Measurements from ENCODE around the gene CHST9.
"Not testable (repeated sequence)": the region's sequence is repeated elsewhere in the genome, so short reads cannot be mapped to it uniquely, and the experiment has no call there.

CHST9 gene

DNA sequence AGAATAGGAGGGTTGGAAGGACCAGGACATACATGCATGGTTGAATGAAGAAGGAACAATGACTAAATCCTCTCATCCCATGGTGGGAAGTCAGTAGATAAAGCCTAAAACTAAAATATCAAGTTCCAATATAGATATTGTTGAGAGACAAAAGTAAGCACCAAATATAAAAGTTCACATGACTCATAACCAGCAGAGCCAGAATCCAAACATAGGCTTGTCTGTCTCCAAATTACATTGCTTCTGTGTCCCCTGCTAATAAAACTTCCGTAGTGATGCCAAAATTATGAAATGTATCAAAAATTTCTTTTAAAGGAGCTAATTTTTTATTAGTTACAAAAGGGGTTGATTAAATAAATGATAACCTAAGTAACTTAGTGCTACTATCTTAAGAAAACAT is 19.7 kb downstream of the CHST9 start:
- no peak for FAIRE-seq

DNA sequence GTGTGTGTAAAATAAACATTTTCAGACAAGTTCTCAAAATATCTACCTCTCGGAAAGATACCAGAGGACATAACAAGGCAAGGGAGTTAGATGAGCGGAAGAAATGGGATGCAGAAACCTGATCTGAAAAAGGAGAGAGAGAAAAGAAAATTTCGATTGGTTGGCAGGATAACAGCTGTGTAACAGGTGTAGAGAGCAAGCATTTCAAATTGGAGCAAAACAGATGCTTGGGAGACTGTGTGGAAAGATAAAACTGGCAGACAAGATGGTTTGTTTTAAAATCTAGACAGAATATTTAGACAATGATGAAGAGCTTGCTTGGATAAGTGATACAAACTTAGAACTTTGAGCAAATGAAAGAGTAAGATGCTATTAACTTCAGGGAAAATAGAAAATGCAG is 20.2 kb downstream of the CHST9 start:
- no peak for FAIRE-seq

DNA sequence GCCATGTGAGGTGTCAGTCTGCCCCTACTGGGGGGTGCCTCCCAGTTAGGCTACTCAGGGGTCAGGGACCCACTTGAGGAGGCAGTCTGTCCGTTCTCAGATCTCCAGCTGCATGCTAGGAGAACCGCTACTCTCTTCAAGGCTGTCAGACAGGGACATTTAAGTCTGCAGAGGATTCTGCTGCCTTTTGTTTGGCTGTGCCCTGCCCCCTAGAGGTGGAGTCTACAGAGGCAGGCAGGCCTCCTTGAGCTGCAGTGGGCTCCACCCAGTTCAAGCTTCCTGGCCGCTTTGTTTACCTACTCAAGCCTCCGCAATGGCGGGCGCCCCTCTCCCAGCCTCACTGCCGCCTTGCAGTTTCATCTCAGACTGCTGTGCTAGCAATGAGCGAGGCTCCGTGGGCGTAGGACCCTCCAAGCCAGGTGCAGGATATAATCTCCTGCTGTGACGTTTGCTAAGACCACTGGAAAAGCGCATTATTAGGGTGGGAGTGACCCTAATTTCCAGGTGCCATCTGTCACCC is 21.9 kb downstream of the CHST9 start:
- FAIRE-seq = not testable (repeated sequence)

DNA sequence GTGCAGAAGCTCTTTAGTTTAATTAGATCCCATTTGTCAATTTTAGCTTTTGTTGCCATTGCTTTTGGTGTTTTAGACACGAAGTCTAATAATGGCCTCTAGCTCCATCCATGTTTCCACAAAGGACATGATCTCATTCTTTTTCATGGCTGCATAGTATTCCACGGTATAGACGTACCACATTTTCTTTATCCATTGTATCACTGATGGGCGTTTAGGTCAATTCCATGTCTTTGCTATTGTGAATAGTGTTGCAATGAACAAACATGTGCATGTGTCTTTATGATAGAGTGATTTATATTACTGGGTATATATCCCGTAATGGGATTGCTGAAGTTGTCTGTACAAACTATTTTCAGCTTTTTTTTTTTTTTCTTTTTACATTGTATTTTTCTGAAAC is 35.9 kb downstream of the CHST9 start:
- not testable (repeated sequence) for FAIRE-seq

DNA sequence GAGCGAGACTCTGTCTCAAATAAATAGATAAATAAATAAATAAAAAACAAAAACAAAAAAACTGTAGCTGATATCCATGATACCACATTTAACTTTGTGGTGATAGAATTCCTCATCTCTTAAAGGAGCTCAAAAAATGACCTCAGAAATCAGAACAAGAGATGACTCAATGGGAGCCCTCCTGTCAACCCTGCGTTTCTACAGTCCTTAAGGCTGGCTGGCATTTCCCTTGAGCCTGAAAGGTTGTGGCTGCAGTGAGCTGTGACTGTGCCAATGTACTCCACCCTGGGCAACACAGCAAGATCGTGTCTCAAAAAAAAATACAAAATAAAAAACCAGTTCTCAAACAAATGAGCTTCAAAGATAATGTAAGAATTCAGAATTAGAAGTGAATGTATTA is 40.4 kb downstream of the CHST9 start:
- no peak for FAIRE-seq

DNA sequence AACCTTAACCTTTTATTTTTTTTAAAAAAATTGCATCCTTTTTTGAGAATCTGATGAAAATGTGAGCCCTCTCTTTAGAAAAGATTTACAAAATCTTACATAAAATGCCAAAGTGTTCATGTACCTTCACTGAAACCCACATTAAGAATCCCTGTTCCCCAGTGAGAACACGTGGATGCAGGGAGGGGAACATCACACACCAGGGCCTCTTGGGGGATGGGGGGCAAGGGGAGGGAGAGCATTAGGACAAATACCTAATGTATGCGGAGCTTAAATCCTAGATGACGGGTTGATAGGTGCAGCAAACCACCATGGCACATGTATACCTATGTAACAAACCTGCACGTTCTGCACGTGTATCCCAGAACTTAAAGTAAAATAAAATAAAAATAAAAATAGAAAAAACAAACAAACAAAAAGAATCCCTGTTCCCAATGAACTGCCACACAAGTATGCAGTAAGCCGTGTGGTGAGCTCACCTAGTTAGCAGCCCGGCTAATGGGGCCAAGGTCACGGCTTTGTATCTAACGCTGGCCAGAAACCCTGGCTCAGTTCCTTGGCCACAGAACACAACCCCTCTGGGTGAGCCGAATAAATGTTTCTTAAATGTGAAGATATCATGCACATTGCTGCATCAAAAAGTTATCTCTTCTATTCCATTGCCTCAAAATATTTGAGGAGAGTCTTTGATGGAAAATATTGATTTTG is 41.4 kb downstream of the CHST9 start:
- FAIRE-seq = no peak

DNA sequence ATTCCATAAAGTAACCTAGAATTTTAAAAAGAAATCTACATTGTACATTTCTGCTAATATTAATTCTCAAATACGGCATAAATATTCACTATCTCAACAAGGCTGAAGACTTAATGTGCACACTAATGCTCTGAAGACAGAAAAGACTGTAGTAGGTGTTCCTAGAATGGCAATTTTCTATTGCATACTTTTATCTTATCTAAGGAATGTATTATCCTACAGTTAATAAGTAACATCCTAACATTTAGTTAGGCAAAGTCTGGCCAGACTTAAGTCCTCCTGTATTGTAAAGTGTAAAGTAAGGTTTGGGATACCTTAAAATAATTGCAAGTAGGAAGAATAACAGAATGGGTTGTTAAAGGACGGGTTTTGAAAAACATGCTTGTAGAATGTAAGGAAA is 42.2 kb downstream of the CHST9 start:
- FAIRE-seq = no peak

DNA sequence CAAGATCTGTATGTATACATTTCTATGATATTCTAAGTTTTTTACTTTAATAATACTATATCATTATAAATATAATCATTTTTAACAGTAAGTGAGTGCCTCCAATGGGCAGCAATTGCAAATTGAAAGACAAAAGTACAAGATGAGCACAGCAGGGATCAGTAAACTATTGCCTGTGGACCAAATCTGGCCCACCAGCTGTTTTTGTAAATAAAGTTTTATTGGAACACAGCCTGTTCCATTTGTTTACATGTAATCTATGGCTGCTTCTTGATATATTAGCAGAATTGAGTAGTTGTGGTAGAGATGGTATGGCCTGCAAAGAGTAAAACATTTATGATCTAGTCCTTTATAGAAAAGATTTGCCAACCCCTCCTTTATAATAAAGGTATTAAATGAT is 43.2 kb downstream of the CHST9 start:
- FAIRE-seq = no peak

DNA sequence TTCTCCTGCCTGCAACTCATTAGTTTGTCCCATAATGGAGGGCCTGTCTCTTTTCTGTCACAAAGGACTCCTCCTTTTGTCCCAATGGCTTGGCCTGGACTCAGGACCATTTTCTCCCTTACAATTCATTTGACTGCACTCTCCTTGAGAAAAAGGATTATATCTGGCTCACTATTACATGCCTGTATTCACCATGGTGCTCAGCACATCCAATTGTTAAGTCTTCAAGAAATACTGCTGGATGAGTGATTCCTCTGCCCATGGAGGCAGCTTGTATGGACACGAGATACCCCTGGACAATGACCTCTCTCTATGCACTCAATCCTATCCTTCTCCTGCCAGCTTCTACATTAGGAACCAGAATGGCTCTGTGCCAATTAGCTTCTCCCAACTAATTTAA is 47.0 kb downstream of the CHST9 start:
- FAIRE-seq = no peak

DNA sequence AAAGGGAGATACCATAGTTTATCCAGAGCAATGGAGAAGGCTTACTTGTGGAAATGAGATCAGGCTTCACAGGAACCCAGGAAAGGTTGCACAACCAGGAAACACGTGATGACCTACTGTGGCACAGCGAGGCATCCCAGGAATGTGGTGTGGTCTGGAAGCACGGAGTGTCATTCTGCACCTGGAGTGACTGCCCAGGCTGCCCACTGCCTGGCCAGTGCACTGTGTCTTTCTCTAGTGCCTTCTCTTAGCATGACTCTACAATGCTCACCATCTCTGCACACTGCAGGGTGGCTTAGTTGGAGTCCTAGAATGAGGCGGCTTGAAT is 48.9 kb downstream of the CHST9 start:
- FAIRE-seq = no peak

DNA sequence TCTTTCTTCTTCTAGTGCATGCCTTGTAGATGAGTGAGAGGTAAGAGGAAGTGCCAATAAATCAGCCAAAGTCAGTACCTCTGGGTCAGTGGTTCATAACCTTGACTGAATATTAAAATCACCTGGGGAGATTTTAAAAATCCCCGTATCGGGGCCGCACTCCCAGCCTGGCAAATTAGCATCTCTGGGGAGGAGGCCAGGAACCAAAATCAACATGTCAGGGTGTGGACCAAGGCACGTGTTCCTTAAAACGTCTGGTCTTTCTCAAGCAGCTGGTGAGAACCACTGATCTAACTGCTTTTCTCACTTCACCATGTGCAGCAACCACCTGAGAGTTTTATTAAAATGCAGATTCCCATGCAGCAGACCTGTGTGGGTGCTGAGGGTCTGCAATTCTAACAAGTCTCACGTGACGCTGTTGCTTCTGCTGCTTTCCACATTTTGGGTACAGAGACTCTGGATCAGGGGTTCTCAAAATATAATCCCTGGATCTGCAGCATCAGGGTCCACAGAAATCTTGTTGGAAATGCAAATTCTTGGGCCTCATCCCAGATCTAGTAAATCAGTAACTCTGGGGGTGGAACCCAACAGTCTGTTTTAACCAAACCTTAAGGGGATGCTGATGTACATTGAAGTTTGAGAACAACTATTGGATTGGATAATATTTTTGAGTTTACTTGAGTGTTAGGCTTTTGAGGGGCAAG is 49.5 kb downstream of the CHST9 start:
- FAIRE-seq = no peak

DNA sequence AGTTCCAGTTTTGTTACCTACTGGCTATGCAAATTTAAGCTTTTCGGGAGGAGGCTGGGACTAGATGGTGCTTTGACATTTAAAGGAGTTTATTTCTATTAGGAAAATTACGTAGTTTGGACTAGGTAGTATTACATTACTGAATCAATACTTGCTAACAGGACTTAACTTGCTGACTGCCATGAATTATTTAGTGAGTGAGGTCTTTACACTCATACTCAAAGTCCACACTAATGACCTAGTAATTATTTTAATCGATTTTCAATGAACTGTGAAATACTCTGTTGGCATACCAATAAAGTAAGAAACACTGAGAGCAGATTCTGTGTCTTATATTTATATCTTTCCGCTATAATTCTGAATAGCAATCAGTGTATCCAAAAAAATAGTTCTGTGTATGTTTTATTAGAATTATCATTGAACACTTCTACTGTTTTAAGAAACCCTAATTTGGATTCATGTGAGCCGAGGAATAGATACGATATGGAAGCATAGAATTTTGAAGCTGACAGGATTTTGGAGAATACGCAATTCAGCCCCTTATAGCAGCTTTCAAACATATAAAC is 55.0 kb downstream of the CHST9 start:
- no peak for FAIRE-seq

DNA sequence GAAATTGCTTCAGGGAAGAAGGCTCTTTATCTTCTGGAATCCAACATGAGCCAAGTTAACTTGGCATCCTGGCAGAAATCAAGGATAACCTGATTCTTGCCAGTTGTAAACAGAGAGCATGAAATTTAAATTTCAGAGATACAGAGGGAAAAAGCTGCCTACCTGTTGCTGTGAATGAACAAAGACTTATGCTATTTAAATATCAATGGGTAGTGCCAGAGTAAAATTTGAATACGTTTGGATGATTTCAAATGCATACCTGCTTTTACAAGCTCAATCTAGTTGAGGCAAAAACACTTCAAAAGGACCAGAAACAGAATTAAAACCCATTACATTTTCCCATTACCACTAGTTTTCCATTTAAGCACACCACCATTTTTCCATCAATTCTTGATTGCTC is 60.9 kb downstream of the CHST9 start:
- FAIRE-seq = no peak

DNA sequence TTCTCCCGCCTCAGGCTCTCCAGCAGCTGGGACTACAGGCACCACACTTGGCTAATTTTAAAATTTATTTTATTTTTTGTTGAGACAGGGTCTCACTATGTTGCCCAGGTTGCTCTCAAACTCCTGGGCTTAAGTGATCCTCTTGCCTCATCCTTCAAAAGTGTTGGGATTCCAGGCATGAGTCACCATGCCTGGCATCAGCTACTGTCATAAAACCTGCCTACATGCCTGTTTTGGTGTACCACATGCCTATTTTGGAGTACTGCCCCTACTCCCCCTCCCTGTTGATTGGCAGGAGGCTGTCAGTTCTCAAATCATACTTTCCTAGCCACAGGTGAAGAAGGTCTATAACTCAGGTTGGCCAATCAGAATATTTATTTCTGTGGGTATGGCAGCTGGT is 64.0 kb downstream of the CHST9 start:
- FAIRE-seq = no peak

DNA sequence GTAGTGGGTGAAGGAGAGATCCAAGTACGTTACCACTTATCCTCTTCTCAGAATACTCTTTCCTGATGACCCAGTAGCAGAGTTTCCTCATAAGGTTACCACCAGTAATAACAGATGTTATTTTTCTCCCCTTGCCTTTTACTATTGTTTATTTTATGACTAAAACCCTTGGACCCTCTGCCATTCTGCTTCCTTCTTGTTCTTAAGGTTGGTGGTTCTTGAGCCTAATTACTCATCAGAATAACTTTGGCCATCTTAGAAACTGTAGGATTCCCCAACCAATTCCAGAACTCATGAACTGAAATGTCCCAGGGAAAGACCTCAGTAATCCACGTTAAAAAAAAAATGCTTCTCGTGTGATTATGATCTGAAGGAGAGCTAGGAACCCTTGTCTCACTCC is 64.9 kb downstream of the CHST9 start:
- no peak for FAIRE-seq

DNA sequence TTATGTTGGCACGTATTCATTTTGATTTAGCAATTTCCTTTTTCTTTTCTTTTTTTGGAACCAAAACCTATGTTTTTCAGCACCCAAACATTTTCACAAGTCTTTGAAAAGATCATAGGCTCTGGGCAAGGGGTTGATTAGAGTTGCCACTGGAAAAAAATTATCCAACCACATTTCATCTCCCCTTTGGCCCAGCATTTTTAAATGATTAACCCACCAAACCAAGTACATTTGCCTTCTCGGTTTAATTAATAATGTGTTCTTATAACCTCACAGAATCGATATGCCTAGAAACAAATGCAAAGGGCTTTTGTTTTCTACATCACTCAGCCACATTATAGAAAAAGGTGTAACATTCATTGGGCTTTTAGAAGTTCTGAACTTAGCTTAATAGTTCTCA is 66.1 kb downstream of the CHST9 start:
- no peak for FAIRE-seq

DNA sequence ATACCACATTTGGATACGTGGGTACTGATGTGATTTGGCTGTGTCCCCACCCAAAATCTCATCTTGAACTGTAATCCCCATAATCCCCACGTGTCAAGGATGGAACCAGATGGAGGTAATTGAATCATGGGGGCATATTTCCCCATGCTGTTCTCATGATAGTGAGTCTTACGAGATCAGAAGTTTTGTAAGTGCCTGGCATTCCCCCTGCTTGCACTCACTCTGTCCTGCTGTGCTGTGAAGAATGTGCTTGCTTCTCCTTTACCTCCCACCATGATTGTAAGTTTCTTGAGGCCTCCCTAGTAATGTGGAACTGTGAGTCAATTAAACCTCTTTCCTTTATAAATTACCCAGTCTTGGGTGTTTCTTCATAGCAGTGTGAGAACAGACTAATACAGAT is 70.3 kb downstream of the CHST9 start:
- FAIRE-seq = no peak

DNA sequence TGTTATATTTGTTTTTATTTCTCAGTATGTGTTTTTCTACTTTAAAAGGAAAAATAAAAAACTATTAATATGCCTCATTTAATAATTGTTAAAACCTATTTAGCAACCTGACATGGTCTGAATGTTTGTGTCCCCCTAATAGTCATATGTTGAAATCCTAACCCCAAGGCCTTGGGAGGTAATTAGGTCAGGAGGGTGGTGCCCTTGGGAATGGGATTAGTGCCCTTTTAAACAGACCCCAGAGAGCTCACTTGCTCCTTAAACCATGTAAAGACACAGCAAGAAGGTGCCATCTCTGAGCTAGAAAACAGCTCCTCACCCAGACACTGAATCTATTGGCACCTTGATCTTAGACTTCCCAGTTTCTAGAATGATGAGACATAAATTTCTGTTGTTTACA is 71.8 kb downstream of the CHST9 start:
- FAIRE-seq = no peak

DNA sequence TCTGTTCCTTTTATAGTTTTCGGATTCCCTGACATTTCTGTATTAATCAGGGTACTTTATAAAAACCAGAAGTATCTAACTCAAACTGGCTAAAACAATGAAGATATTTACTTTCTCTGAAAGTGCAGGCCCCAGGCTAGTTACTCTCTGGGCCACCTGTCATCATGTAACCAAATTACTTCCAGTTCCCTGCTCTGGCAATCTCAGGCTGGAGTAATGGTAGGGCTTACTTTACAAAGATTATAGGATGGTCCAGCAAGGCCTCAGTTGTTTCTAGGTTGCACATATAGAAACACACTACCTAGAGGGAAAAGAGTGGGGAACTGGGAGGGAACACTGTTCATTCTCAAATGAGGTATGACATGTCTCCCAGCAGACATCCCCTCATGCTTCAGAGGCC is 74.8 kb downstream of the CHST9 start:
- FAIRE-seq = no peak

DNA sequence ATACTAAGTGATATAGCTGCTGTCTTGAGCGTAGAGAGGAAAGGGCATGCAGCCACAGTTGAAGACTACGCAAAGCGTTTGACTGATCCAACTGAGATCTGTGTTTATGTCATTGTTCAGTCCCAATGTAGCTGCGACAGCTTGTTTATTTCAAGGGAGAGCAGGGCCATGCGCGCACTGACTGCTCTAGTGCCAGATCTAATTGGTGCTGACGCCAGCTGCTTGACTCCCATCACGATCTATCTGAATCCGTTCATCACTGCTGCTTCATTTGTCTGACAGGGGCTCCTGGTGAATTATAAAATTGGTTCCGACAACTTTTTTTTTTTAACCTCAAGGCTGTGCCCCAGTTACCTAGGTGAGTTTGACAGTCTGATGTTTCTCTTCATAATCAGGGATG is 75.7 kb downstream of the CHST9 start:
- FAIRE-seq = no peak

DNA sequence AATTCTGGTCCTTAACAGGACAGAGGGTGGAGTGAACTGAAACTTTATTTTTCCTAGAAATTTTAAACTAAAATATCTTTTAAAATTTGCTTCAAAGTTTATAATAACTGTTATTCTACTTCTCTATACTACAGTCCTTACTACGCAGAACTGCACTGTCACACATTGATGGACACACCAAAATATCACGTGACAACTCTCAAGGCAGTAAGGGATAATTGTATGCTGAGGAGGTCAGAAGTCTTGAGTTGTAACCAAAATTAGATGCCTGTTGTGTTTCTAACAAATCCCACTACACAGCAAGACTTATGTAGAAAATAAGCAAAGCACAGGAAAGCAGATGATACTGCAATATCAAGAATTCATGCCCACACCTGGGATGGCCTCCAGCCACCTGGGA is 76.3 kb downstream of the CHST9 start:
- no peak for FAIRE-seq

DNA sequence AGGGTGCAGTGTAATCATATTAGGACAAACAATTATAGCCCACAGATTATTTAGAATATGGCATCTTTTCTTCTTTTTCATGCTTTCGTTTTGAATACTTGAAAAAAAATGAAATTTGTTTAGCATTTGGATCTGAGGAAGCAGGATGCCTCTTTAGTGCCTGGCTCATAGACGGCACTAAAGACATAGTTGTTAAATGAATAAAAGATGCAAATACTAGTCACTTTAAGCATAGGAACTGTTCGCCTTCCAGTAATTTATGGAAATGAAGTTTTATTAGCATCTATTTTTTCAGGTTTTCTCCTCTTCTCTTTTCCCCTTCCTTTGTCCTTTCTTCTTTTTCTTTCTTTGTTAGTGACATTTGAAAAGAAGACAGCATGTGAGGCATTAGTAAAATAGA is 80.4 kb downstream of the CHST9 start:
- FAIRE-seq = no peak

DNA sequence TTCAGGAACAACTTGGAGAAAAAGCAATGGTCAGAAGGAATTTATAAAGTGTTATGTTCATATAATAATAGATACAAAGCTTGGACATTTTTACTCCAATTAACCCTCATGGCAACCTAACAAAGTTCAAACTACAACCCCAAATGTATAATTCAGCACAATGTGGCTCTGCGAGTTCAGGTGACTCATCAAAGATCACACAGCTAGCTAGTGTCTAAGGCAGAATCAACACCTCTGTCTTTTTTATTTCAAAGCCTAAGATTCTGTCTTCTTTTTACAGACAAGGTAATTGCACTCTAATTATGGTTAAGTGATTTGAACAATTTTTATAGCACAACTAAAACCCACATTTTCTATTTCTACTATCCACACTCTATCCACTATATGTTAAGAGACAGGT is 90.5 kb downstream of the CHST9 start:
- FAIRE-seq = no peak

DNA sequence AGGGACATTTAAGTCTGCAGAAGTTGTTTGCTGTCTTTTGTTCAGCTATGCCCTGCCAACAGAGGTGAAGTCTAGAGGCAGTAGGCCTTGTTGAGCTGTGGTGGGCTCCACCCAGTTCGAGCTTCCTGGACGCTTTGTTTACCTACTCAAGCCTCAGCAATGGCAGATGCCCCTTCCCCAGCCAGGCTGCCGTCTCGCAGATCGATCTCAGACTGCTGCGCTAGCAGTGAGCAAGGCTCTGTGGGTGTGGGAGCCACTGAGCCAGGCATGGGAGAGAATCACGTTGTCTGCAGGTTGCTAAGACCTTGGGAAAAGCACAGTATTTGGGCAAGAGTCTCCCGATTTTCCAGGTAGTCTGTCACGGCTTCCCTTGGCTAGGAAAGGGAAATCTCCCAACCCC is 91.8 kb downstream of the CHST9 start:
- FAIRE-seq = not testable (repeated sequence)

DNA sequence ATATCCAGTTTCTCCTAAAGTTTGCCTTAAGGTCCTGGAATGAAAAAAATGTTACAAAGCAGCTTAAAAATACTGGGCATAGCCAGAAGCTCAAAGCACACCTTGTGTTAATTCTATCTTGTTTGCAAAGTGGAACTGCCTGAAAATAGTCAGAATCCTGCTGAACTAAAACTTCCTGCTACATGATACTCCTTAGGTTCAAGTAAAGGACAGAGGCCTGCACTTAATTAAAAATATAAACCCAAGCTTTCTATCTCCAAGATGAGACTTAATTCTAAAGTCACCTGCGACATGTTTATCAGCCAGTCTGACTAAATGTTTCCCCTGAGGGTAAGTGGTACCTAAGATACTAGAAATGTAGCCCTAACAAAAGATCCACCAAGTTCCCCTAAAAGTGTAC is 103.4 kb downstream of the CHST9 start:
- no peak for FAIRE-seq

Data from G401.6 (cell line).